Esophagus squamous epithelium (tissue), 4 donors: Measurements from ENCODE around the gene STX17.

Experiments used
- CTCF ChIP-seq, 6 experiments: fragments of 450-650 bp in 4 of 6; fragments of 200-600 bp in 2 of 6; sonication (generic) in 2 of 6; IDR thresholded peaks; one replicate each; pipeline ENCODE4 v1.5.1; 2016 to 2019; ENCODE audit warnings: antibody characterized with exemption in 6 of 6, mild to moderate bottlenecking in 4 of 6, moderate library complexity in 4 of 6
- POLR2A ChIP-seq, 4 donors: fragments of 450-650 bp; IDR thresholded peaks; one replicate each; pipeline ENCODE4 v1.6.1; 2017; ENCODE audit warnings: antibody characterized with exemption in 4 of 4, mild to moderate bottlenecking in 4 of 4, moderate library complexity in 3 of 4

DNA sequence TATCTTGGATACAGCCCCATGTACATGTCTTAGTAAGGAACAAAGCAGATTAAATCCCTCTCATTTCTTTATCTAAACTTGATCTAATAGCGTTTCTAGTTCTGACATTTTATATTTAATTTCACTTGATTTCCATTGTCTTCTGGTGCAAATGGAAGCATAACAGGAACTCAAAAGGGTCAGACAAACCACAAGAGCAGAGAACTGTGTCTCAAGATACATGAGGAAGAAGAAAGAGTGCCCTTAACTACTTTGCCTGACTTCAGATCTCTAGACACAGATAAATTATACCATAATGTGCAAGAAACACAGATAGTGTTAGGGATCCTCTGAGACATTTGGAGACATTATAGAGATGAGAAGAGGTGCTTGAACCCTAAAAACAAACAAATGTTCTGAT, 20.7 kb upstream of the STX17 start:
- TF ChIP-seq CTCF (IDR thresholded peaks at IDR 0.05) (no peak), POLR2A (IDR thresholded peaks at IDR 0.05) (no peak)
